Colon (tissue), 2 donors: ENCODE data around the gene RNU1-2.
"Not testable (repeated sequence)": the region's sequence is repeated elsewhere in the genome, so short reads cannot be mapped to it uniquely, and the experiment has no call there.

ENCODE experiments used
- FAIRE-seq: peaks from 2 replicates; lab custom pipeline; 2012; peaks lifted over from hg19 to GRCh38; lab: Jason Lieb, UNC
- donor health status: control.
- donor health status: control.

The RNU1-2 gene

GRCh38 chr1:16888860-16889816 is 6.6 kb upstream of the RNU1-2 start:
- no peak for FAIRE-seq

DNA sequence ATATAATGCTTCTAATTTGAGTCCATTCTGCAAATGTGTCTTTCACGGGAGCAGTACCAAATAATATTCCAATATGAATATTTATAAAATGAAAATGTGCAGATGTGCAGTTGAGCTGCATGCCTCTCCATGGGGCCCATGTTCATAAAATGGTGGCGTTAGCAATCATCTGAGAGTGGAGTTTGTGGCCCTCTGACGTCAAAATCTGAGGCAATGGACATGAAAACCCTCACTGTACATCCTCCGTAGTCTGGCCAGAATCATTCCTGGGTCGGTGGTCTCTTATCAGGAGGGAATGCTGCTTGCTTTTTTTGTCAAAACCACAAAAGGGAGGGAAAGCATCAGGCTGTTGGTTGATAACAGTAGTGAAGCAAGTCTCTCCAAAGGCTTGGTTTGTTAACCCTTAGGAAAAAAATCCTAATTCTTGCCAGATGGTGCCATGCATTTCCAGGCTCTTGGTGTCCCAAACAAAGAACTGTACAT is 5.2 kb upstream of the RNU1-2 start:
- not testable (repeated sequence) for FAIRE-seq

DNA sequence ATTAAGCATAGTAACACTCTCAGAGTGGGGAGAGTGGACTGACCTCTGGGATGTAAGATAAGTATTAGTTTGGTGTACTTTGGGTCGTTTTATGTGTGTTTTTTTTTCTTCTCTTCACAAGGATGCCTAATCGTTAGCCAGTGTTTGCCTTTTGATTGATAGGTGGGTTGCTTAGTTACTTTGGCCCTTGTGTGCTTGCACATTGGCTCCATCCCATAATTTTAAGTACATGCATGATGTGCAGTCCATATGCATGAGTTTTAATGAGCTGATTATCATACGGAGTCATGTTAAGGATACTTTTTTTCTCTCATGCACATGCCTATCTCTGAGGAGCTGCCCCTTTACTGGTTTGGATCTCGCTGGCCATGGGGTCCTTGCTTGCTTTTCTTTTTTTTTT is 4.7 kb upstream of the RNU1-2 start:
- FAIRE-seq = not testable (repeated sequence)

DNA sequence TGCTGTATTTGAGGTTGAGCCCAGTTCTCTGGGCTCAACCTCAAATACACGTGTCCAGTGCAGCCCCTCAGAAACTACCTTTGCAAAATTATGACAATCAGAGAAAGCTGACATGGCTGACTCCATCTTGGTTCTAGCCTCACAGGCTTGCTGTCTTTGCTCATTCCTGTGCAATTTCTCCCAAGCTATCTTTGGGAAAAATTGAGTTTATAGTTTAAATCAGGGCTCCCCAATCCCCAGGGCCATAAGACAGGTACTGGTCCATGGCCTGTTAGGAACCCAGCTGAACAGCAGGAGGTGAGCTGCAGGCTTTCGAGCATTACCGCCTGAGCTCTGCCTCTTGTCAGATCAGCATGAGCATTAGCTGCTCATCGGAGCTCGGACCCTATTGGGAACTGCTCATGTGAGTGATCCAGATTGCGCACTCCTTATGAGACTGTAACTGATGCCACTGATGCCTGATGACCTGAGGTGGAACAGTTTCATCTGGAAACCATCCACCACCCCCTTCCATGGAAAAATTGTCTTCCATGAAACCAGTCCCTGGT is 2.7 kb upstream of the RNU1-2 start:
- not testable (repeated sequence) for FAIRE-seq

DNA sequence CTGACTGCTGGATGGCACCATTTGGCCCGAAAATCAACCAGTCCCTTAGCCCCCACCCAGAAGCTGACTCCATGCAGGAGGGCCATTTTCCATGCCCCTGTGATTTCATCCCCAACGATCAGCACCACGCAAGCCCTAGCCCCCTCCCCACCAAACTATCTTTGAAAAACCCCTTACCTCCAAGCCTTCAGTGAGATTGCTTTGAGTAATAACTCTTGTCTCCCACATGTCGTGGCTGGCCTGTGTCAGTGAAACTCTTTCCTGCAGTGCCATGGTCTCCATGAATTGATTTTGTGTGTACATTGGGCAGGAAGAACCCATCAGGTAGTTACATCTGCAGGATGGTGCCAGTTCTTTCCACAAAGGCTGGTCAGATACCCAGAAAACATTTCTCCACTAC is 2.0 kb upstream of the RNU1-2 start:
- FAIRE-seq = not testable (repeated sequence)

DNA sequence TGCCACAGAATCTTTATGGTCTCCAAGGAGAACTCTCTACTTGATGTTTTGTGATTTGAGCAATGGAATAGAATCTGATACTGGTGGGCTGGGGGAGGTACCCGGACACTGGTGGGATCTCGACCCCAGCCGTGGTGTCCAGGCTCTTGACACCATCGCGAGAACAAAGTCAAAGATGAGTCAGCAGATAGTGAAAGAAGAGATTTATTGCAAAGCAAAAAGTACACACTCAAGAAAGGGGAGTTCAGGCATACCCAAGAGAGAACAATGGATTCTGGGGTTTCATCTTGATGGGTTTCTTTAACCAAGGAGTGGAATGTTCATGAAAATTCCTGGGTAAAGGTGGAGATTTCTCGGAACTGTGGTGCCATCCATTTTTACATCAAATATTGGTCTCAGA is 1.4 kb upstream of the RNU1-2 start:
- not testable (repeated sequence) for FAIRE-seq

DNA sequence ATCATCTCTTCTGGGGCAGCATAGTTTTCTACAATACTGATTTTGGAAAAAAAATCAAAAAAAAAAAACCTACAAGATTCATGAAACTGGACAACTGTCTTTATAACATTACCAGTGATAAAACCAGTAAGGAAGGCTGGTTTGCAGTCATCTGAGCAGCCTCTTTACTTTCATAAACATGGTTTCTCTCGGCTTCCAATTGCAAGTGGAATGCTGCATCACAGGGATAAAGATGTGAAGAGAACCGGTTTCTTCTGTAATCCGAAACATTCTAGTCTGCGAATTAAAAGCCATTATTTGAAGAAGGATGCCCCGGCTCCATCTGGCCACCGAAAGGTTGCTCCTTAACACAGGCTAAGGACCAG is 565 bp upstream of the RNU1-2 start:
- not testable (repeated sequence) for FAIRE-seq

DNA sequence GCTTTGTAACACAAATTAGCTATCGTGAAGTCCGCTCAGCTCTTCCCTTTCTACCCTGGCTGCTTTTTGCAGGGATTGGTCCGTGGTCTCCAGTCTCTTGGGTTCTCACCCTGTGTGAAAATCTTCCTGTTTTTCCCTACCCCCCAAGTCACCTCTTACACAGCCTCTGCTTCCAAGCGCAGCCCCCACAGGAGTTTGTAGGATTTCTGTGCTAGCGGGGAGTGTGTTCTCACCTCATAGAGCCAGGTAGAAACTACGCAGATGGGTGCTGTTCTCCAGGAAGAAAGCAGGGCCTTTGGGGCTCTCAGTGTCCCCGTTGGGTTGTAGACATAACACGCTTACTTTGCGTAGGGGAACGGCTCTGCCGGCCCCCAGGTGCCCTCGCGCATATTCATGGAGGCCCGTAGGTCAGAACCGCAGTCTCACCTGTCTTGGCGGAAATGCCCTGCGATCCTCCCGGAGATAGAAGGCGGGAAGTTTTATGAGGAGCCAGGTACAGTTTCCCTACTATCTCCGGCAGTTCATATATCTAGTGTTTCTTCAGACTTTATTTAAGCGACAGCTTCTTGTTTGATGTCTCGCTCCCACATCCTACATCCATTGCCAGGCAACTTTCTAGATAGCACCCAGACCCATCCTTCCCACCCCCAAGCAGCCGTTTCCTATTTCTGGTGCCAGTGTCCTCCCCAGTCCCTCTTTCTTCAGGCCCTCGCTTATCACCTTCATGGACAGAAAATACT is 706 bp downstream of the RNU1-2 start:
- peak; percentile 51 for FAIRE-seq

GRCh38 chr1:16897653-16898052 is 1.9 kb downstream of the RNU1-2 start:
- not testable (repeated sequence) for FAIRE-seq

GRCh38 chr1:16898298-16898697 is 2.5 kb downstream of the RNU1-2 start:
- not testable (repeated sequence) for FAIRE-seq

- not testable (repeated sequence) for FAIRE-seq
Observed at GRCh38 chr1:16899020-16899419, 3.2 kb downstream of the RNU1-2 start.

DNA sequence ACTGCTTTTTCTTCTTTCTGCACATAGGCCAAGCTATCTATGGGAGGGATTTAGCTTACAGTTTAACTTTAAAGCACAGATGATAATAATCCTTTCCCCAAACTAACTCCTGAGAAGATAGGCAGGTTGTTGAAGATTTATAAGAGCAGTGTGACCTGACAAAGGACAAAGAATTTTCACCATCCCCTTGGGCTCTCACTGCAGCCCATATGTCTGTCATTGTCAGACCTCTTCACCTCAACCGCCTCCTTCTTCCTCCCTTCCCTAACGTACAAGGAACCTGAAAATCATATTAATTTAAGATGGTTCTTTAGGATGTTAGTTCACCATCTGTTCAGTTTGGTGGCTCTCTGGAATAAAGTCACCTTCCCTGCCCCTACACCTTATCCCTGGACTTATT is 5.0 kb downstream of the RNU1-2 start:
- no peak for FAIRE-seq

DNA sequence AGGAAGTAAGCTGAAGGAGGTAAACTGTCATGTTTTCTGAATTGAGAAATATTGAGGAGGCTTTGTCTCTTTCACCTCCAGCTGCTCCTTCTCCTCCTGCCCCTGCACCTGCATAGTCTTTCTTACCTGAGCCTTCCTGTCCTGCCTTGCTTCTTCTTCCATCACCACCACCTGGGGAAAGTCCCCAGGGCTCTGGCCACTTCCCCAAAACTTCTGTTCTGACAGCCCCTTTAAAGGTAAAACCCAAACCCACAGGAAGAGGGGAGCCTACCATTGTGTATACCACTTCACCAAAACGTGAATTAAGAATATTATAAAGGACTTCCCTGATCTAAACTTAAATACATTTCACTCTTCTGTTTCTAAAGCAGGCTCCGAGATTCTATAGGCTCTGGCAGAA is 5.6 kb downstream of the RNU1-2 start:
- not testable (repeated sequence) for FAIRE-seq

DNA sequence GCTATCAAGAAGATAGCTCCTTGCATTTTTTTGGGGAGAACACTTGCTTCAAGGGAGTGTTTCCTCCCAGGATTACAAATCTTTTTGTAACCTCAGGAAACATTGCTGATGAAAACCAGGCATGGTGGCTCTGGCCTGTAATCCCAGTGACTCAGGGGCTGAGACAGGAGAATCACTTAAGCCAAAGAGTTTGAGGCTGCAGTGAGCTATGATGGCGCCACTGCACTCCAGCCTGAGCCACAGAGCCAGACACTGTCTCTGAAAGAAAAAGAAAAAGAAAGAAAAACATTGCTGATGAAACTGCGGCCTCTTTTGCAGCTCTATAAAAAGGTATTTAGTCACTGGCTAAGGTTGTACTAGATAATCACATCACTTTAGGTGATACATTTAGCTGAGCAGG is 7.3 kb downstream of the RNU1-2 start:
- FAIRE-seq = no peak

GRCh38 chr1:16903458-16903796 is 7.6 kb downstream of the RNU1-2 start:
- no peak for FAIRE-seq

DNA sequence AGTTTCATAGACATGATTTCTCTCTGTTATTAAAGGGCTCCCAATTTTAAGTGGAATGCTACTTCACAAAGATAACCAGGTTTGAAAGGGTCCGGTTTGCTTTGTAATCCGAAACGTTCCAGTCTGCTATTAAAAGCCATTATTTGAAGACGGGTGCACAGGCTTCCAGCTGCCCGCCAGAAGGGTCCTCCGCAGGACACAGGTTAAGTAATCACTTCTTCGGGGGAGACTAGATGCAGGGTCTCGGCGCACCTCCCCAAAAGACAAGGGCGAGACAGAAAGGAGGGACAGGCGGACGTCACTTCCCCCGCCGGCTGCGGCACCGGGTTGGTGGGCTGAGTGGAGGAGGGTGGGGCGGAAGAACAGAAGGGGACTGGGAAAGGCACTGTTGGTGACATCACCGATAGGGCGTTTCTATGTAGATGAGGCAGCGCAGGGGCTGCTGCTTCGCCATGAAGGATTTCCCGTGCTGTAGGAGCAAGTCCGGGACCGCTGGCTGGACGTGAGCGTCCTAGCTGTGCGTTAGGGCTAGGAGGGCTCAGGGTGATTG is 8.9 kb downstream of the RNU1-2 start:
- no peak for FAIRE-seq

DNA sequence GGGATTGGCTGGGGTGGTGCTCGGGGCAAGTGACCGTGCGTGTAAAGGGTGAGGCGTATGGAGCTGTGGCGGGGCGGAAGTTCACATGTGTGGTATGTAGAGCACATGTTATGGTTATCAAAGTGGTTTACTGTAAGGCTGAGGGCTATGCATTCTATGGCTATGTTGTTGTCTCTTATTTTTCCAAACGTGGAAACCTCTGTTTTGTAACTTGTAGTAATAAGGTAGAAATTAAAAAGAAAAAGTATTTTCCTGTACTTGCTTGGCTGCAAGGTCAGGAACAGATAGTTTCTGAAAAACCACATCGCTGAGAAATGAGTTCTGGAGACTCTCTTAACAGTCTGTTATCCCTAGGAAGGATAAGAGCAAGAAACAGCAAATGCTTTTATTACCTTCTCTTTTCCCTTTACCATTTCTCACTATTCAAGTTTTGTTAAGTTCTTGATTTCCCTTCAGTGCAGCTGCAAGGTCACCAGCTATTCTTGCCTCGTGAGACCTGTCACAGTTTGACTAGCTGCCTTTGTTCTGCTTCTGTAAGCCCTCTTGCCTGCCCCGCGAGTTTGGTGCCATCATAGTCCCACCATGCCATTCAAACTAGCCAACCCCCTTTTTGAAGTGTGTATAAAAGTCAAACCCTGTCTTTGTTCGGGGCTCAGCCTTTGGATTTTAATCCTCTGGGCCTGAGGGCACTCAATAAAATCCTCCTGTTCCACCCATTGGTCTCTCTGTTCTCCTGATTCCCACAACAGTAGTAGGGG is 9.5 kb downstream of the RNU1-2 start:
- FAIRE-seq = no peak

- FAIRE-seq = no peak
Observed at GRCh38 chr1:16905868-16906702, 10.3 kb downstream of the RNU1-2 start.

DNA sequence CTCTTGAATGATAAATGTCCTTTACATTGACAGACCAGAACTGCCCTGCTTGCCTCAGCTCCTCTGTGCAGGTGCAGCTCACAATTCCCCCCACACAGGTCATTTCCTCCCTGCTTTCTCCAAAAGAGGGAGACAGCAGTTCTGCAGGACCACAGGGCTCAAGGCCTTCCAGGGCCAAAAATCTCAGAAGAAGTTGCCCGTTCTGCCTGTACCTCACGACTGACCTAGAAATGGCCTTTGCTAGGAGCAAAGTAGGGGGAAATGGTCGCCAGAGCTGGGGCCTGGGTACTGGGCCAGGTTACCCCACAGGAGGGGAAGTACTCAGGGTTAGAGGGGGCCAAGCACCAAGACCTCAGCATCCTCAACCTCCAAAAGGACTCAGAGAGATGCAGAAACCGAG is 11.1 kb downstream of the RNU1-2 start:
- FAIRE-seq = no peak

DNA sequence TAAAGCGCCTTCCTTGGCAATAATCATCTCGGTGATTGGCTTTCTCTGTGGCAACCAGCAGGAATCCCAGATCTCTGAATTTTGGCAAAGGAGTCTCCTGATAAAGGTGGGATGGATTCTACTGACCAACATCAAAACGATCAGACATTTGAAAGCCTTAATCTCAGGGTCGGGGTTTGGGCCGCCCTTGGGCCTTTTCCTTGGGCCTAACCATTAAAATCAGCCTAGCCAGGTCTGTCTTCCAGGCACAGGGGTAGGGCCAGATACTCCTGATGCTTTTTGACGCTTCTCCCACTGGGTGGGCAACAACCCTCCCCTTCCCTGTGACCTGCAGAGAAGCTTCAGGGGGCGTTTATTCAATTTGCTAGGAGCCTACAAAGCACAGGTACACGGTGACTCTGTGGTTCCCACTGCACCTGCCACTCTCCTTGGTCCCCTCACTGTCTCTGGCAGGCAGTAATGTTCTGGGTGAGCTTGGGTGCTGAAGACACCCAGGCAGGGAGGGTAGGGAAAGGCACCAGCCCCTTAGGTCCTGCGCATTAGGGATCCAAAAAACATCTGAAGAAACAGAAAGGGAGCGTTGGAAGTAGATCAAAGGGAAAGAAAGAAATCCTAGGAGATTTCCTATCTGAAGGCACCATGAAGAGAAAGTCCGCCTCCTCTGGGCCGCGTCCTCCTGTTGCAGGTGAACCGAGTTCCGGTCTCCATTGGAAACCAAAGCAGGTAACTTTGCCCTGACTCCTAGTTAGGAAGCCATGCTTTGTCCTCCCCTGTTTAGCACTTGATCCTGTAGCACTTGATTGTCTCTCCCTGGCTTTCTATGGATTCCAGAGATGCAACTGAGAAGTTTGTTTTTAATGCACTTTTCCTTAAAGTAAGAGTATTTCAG is 12.3 kb downstream of the RNU1-2 start:
- no peak for FAIRE-seq
